GM19452 (cell line): ENCODE results near the gene GPSM1.

ENCODE experiments used
- ATAC-seq: cut with Tn5 transposase; IDR thresholded peaks from one replicate; pipeline ENCODE4 v1.9.1; 2021; ENCODE audit not compliant: unreplicated experiment

The GPSM1 gene

DNA sequence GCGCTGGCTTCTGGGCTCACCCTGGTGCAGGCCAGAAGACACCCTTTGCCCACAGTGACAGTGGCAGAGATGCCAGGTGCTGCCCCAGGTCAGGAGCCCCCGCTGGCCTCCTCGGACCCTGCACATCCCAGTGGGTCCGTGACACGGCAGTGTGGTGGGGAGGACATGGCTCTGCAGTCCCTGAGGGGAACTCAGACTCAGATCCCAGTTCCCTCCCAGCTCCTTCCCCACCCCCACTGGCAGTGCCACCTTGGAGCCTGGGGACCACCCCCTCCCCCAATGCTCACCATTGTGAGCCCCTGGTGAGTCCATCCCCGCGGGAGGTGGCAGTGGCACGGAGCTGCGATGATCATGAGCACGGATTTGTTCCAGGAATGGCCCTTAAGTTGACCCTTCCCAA lies 22.9 kb upstream of the GPSM1 start:
- no peak for ATAC-seq

DNA sequence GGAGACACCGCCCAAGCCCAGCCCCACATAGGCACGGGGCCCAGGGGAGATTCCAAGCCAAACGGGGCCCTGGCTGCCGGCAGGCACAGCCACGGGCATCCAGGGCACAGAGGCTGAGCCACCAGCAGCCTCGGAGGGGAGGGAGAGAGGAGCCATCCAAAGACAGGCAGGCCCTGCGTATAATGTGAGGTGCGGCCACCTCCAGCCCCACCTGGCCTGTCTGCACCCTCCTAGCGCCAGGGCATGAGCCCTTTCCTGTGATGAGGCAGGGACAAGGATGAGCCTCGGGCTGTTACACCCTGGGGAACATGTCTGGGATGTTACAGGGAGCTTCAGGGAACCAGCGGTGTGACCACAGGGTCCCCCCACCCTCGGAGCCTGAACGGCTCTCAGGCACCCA lies 22.4 kb upstream of the GPSM1 start:
- no peak for ATAC-seq

GRCh38 chr9:136305804-136306203 lies 21.5 kb upstream of the GPSM1 start:
- ATAC-seq: no peak

- no peak for ATAC-seq
Observed at GRCh38 chr9:136306211-136307208, 20.8 kb upstream of the GPSM1 start.

- no peak for ATAC-seq
Observed at GRCh38 chr9:136307215-136307750, 20.1 kb upstream of the GPSM1 start.

- ATAC-seq: no peak
Observed at GRCh38 chr9:136308006-136308701, 19.2 kb upstream of the GPSM1 start.

GRCh38 chr9:136308702-136309053 lies 18.7 kb upstream of the GPSM1 start:
- ATAC-seq: no peak

DNA sequence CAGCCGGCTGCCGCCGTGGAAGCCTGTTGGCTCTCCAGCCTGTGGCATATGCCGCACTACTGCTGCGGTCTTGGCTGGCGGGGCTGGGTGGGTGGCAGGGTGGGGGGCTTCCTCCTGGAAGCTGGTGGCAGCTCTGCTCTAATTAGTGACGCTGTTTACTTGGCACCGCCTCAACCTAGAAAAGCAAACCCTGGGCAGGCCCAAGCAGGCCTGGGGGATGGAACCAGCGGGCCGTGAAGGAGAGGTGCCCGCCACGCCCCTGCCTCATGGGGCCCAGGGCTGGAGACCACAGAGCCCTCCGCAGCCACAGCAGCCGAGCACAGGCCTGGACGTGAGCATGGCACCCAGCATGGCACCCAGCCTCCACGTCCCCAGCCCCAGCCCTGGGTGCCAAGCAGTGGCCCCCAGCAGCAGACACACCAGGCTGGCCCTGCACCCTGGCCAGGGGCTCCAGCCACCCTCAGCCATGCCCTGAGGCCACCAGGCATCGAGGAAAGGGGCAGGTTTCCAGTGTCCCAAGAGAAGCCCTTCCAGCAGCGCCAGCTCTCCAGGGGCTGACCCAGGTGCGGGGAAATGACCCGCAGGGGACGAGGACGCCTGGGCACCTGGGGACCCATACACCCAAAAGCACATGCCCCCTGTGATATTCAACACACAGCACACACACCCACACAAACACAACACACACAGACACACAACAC lies 18.1 kb upstream of the GPSM1 start:
- no peak for ATAC-seq

- no peak for ATAC-seq
Observed at GRCh38 chr9:136309806-136310220, 17.5 kb upstream of the GPSM1 start.

DNA sequence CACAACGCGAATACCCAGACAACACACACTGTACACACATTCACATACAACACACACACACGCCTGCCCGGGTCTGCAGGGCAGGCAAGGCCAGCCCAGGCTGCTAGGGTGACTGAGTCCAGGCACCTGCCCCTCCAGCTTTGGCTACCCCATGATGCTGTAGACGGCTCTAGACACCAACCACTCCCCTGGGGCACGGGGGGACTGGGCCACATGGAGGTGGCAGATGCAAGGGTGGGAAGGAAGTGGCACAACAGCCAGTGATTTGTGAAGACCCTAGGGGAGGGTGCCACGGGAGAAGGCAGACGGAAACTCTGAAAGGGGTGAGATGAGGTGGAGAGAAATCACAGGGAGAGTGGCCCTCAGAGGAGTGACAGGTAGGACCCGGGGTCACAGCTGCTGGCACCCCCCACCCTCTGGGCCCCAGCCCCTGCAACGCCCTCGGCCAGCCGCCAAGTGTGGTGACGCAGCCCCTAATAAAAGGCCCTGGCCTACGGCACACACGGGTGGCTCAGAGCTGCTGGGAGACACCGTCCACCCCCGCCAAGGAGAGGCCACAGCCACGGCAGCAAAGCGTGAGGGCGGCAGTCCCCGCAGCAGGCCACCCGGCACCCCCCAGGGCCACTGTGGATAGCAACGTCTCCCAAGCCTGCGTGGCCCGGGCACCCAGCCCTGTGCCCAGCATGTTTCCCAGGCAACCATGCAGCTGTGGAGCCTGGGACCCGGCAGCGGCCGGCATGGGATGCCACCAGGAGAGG lies 16.9 kb upstream of the GPSM1 start:
- ATAC-seq: no peak

- ATAC-seq: no peak
Observed at GRCh38 chr9:136311051-136312008, 16.0 kb upstream of the GPSM1 start.

DNA sequence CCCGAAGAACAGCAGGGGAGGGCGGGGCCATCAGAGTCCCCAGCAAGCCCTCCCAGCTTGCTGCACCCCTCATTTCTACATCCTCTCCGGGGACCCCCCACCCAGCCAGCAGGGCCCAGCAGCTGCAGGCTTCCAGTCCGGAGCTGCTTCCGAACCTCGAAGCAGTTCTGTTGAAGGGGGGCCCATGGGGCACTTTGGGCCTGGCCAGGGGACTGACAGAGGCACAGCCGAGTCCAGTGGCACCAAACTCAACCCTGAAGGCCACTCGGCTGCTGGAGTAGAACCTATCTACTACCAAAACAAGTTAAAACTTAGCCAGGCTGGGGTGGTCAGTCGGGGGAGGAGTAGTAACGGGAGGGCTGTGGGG lies 15.3 kb upstream of the GPSM1 start:
- ATAC-seq: no peak

- no peak for ATAC-seq
Observed at GRCh38 chr9:136312436-136312835, 14.9 kb upstream of the GPSM1 start.

GRCh38 chr9:136313111-136314055 lies 14.0 kb upstream of the GPSM1 start:
- no peak for ATAC-seq

DNA sequence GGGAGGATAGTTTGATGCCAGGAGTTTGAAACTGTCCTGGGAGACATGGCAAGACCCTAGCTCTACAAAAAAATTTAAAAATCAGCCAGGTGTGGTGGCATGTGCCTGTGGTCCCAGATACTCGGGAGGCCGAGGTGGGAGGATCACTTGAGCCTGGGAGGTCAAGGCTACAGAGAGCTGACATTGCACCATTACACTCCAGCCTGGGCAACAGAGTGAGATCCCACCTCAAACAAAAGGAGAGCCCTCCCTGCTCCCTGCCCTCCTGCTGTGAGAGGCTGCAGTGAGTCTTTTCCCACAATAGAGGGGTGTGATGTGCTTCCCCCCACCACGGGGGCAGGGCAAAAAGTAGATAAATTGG lies 13.3 kb upstream of the GPSM1 start:
- no peak for ATAC-seq

DNA sequence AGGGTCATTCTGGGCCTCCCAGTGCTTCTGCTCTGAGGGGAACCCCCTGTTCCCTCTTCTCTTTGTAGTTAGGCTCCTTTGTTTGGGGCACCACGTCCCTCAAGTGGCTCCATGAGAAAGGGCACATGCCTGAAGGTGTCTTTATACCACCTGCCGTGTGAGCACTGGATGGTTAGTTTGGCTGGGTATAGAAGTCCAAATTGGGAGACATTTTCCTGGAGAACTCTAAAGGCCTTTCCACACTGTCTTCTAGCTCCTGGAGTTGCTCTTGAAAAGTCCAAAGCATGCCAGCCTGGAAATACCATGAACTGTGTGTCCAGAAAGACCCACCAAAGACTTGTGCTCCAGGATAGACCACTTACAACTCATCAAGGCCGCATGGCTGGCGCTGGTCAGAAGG lies 12.4 kb upstream of the GPSM1 start:
- ATAC-seq: no peak

DNA sequence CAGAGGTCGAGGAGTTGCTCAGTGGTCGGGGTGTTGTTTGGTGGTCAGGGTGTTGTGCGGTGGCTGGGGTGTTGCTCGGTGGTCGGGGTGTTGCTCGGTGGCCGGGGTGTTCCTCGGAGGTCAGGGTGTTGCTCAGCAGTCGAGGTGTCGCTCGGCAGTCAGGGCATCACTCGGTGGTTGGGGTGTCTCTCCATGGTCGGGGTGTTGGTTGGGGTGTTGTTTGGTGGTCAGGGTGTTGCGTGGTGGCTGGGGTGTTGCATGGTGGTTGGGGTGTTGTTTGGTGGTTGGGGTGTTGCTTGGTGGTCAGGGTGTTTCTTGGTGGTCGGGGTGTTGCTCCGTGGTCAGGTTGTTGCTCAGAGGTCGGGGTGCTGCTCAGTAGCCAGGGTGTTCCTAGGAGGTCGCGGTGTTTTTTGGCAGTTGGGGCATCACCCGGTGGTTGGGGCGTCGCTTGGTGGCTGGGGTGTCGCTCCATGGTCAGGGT lies 11.0 kb upstream of the GPSM1 start:
- ATAC-seq: no peak

DNA sequence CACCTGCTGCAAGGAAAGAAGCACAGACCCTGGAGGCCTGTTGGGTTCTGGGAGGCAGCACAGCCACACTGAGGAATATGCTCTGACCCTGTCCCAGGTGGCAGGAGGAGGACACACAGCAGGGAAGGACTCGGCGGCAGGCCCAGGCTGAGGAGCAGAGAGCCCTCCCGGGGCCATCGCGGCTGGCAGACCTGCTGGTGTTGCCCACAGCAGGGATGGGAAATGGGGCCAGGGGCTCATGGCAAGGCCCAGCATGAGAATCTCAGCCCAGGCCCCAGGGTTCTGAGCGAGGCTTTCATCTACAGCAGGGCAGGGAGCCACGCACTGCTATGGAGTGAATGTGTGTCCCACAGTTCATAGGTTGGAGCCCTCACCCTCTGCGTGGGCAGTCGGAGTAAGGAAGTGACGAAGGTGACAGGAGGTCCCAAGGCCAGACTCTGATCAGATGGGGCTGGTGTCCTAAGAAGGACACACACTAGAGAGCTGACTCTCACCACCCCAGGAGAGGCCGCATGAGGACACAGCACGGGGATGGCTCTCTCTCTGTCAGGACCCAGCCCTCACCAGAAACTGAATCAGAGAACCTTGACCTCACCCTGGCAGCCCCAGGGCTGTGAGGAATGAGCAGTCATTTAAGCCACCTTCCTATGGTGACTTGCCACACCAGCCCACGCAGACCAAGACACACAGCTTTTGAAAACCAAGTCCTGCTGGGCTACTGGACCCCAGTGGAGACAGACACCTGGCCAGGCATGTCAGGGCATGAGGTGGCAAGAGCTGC lies 10.3 kb upstream of the GPSM1 start:
- no peak for ATAC-seq
